ENCODE results near the gene MICB.

Gene MICB

DNA sequence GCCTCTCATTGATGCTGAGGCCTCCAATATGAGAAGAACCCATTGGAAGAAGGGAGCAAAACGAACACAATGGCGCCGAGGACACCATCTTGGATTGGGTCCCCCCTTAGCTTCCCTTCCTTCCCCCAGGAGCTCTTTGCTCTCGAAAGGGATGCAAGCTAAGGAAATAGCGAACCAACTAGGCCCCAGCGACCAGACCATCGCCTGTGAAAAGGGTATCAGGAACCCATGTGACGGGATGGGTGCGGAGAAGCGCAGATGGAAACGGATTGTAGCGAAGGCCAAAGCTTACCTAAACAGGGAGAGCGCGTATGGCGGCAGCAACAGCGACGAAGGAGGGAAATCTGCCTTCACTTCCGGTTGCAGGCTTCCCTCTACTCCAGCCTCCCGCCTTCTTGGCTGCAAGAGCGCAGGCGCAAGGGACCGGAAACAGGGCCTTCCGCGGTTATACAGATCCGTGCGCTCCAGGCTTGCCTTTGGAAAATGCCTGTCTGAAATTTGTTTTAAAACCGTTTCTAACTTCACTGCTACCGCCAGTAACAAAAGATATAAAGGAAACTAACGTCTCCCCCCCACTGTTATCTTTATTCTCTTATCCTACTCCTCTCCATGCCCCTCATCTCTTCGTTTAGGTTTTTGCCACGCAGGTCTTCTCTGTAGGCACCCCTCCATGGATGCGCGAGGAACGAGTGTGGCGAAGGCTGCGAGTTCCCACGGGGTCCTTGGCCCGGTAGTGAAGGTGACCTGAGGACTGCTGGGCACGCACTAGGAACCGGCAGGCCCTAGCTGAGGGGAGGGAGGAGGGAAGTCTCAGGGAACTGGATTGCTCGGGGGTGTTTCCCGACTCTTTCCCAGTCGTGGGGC is 43.9 kb downstream of the MICB start, which contains the start of gene DDX39B:
Gene DDX39B (minus strand): TSS at position 346 of the 864 bp plus-strand sequence. CDS start 1,471 bp downstream, outside the sequence.
- DNase-seq = peak; percentile 96

DNA sequence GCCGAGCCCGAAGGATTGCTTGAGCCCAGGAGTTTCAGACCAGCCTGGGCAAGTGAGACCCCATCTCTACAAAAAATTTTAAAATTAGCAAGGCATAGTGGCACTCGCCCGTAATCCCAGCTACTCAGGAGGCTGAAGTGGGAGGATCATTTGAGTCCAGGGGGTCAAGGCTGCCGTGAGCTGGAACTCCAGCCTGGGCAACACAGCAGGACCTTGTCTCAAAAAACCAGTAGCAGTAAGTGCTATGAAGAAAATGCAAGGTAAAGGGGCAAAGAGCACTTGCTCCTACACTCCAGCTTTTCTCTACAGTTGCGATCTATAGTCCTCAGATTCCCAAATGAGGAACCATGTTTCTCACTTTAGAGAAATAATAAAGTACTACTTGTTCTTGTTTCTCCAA is 45.7 kb downstream of the MICB start:
- DNase-seq = no peak

DNA sequence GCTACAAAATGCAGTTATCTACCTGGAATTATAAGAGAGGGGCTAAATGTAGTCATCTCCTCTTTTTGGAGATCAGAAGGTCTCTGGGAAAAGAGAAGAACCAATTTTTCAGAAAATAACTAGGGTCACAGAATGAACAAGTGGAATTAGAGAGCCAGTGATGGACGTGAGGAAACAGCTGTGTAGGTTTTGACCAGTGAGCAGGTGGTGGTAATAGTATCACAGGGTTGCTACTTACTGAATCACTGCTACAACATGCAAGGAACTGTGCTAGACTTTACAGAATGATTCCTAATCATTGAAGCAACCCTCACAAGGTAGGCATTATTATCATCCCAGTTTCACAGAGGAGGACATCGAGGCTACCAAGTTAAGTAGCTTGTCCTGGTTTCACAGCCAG is 46.7 kb downstream of the MICB start:
- DNase-seq = no peak

DNA sequence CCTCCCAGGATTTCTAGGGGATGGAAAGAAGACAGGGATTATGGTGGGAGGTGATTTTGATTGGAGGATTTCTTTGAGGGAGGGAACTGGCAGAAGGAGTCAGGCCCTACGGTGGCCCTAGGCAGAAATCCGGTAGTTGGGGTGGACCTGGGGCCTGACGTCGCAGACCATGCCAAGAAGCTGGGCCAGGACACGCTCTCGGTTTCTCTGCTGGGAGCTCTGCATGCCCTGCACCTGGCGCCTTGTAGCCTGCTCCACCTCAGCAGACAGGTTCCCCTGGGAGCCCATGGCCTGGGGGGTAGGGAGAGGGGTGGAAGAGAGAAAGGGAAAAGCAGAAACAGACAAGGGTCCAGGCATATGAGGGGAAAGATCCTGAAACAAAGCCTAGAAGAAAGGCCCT is 47.3 kb downstream of the MICB start:
- DNase-seq = no peak

DNA sequence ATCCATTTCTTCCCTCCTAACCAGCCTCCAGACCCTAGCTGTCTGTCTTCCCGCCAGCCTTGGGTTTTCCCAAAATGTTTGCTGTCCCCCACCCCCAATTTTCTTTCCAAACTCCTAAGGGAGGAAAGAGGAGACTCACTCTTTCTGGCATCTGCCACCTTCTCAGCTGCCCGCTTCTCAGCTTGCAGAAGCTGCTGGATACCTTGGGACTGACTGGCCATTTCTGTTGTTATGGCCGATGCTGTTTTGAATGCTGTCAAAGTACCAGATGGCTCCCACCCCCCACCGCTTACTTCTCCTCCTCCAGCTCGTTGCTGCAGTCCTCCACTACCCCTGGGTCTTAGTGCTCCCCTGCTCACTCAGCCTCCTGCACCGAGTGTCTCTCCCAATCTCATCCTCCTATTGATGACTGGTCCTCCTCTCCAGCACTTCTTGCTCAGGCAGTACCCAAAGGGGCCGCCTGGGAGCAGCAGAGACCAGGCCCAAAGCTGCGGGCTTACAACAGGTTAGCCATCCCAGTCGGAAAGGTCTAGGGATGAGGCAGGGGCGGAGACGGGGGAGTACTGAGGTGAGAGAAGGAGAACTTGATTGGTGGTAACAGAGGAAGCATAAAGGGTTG is 48.5 kb downstream of the MICB start, which contains the start of gene ATP6V1G2:
Gene ATP6V1G2 (minus strand): TSS at position 270 of the 619 bp plus-strand sequence. CDS start 49 bp downstream, at position 221.
- DNase-seq = peak; percentile 91

DNA sequence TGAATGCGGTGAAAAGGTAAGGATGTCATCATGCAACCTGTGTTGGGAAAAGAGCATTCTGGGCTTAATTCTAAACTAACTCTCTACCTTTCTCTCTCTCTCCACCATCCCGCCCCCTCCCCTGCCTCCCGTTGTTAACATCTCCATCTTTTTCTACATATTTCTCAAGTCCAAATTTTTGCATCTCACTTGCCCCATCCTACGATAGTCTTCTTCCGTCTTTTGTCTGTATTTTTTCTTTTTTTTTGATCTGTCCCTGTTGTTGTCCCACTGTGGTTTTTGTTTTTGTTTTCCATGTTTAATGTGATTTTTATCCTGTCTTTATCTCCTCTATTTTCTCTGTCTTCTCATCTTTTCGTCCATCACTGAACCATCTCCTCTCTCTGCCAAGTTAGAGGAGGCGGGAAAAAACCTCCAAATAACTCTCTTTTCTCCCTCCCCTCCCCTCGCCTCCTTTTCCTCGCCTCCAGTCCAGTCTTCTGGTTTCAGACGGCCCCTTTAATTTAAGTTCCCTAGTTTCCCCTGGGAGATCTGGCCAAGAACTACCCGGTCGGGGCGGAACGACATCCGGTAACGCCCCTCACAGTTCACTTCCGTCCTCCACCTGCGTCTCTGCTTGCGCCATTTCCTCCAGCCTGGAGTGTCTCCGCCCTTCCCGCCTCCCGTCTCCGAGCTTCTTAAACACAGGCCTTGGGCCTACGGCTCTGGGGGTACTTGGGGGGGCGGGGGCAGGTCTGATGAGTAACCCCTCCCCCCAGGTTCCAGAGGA is 49.2 kb downstream of the MICB start, which contains the start of gene NFKBIL1:
Gene NFKBIL1 (plus strand): TSS at position 651 of the 769 bp plus-strand sequence. CDS start 87 bp downstream, at position 738.
- peak; percentile 93 for DNase-seq

DNA sequence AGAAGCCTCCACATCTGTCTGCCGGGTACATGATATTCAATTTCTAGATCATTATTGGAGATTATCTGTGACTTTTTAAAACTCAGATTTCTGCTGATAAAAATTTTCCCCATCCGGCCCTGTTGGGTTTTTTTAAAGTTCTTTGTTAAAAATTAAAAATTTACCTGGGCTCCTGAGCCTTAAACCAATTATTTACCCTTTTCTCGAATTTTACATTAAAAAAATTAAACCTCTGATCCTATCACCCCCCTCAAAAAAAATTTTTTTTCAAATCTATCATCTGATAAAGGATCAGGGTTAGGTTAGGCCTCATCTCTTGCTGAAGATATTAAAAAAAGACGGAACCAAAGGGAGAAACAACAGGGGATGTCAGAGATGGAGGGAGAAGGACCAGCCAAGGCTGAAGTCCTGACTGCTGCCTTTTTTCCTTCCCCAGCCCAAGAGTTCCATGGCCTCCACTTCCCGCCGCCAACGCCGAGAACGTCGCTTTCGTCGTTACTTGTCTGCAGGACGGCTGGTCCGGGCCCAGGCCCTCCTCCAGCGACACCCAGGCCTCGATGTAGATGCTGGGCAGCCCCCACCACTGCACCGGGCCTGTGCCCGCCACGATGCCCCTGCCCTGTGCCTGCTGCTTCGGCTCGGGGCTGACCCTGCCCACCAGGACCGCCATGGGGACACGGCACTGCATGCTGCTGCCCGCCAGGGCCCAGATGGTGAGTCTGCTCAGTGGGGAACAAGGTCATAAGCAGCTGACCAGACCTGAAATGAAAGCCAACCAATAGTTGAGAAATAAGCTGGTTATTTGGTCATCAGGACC is 50.0 kb downstream of the MICB start:
- DNase-seq = no peak

DNA sequence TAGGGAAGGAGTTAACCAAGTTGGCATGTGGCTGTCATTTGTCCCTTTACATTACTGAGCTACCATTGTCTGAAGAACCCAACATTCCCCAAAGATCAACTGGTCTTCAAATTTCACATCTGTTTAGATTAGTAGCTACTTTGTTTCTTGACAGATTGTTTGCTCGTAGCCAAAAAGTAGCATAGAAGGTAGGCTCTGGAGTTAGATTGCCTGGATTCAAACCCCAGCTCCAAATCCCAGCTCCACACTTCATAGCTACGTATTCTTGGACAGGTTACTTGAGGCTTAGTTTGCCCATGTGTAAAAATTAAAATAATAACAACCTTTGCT is 50.6 kb downstream of the MICB start:
- no peak for DNase-seq

DNA sequence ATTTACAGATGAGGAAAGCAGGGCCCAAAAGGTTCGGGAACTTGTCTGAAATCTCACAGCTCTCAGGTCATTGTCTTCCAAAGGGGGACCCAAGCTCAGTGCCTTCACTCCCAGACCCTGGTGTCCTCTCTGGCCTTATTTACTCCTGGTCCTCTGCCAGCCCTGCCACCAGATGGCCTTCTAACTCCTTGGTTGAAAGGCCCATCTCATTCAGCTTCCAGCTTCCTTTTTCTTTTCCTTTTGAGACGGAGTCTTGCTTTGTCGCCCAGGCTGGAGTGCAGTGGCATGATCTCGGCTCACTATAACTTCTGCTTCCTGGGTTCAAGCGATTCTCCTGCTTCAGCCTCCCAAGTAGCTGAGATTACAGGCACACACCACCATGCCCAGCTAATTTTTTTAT is 53.4 kb downstream of the MICB start:
- DNase-seq = peak; percentile 77

DNA sequence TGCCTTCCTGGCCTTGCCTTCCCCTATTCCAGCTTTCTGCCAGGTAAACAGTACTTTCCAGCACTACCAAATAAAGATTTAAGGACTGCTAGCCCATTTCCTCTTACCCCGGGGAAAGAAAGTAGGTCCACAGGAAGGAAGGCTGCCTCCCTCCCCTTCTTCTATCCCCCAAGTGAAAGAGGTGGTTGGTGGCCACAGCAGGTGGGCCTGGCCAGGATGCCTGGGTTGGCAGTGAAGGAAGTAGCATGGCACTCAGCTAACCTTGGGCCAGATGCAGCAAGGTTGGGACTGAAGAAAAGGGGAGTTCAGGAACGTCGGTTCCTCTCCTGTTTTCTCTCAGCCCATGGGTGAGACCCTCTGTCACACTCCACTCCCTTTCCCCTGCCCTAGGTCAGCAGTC is 58.4 kb downstream of the MICB start:
- no peak for DNase-seq

DNA sequence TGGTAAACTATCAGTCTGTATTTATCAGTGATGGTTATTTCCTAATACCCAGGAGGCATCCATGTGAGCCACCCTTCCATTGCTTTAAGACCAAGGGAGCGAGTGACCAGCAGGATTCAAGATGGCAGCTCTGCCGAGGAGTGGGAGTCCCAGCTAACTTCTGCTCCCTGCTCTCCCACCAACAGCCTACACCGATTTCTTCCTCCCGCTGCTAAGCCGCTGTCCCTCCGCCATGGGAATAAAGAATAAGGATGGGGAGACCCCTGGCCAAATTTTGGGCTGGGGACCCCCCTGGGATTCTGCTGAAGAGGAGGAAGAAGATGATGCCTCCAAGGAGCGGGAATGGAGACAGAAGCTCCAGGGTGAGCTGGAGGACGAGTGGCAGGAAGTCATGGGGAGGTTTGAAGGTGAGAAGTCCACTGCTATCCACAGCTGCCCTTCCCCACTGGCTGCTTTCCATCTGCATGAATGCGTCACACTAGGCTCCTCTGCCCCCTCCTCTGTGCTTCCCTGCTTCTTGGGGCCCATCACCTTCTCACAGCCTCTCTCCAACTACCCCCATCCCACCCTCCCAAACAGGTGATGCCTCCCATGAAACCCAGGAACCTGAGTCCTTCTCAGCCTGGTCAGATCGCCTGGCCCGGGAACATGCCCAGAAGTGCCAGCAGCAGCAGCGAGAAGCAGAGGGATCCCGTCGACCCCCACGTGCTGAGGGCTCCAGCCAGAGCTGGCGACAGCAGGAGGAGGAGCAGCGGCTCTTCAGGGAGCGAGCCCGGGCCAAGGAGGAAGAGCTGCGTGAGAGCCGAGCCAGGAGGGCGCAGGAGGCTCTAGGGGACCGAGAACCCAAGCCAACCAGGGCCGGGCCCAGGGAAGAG is 59.7 kb downstream of the MICB start:
- no peak for DNase-seq

DNA sequence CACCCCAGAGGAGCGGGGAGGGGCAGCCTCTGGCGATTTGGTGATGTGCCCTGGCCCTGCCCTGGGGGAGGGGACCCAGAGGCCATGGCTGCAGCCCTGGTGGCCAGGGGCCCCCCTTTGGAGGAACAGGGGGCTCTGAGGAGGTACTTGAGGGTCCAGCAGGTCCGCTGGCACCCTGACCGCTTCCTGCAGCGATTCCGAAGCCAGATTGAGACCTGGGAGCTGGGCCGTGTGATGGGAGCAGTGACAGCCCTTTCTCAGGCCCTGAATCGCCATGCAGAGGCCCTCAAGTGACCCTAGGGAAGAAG is 60.3 kb downstream of the MICB start:
- DNase-seq = no peak

DNA sequence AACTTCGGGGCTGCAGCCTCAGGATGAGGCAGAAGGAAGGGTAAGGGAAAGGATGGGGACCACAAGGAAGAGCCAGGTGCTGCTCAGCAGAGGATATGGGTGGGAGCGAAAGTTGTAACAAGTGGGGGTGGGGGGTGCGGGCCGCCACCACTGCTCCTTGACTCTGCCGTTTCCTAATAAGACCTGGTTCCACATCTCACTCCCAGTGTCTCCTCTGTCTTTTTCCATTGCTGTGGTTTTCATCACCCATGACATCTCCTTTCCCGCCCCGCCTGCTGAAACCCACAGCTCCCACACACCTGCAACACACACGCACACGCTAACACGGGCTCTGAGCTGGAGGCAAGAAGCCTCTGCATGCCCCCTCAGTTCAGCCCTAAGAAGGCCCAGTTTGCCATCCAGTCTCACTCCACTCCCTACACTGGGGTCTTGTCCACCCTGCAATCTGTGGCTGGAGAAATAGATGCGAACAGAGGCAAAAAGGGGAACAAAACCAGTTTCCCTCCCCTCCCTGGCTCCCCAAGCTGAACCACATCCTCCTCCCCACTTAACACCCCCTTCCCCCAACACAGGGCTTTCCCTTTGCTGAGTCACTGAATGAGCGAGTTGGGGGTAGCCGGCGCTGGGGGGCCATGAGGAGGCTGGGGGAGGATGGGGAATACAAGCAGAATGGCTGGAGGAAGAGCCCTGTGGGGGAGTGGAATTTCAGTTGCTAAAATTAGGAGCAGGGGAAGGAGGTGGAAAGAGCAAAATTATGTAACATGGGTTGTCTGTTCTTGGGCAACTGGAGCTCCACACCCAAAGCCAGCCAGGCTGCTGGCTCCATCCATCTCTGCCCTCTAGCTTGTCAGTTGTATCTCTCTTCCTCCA is 60.9 kb downstream of the MICB start:
- DNase-seq = peak; percentile 80

DNA sequence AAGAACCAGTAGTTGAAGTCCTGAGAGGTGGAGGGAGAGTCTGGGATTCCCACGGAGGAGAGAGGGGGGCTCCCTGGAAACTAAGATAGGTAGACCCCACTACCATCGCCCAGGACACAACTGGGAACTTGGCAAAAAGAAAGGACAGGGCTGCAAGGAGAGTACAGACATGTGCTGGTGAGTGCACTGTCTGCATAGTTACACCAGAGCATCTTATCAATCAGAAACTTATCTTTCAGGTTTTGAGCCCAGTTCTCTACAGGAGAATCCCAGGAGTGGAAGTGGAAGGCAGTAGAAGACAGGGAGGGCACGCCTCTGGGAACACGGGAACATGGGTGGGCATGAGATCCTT is 61.6 kb downstream of the MICB start:
- DNase-seq = no peak

DNA sequence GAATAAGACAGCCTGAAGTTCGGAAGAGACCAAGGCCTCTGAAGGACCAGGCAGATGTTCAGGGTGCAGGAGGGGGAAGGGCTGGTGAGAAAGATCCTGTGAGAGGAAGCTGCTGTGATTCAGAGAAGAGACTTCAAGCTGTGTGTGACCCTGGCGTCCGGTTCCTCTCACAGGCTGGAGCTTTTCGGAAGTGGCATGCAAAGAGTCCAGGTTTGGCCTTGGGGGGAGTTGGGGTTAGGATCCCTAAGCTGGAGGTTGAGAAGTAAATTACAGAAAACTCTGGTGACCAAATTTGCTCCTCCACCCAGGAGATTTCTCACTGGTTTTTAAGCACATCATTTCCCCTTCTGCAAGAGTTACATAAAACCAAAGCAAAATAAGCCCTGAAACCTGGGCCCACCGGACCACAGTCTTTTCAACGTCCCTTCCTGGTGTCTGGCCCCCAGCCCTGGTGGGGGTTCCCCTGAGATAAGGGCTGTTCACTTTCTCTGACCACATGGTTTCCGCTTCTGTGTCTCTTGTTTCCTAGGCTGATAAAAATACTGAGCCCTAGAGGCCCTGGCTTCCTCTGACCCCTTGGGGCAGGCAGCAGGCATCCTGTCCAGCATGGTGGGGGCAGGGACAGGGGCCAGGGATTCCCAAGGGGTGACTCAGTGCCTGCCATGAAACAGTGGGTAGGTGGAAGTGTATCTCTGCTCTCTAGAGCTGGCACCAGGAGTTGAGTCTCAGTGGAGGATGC is 62.2 kb downstream of the MICB start:
- peak; percentile 56 for DNase-seq

DNA sequence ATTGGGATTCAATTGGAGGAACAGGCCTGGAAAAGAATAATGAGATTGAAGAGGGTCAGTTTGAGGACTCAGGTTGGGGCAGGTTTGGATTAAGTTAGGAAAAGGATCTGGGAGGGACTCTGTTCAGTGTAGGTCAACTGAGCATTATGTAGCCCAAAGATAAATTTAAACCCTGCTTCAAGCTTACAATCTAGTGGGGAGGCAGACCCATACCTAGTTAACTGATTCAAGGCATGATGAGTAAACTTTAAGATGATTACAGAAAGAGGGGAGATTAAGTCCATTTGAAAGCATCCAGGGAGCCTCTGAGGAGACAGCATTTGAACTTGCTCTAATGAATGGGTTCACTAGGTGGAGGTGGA is 62.7 kb downstream of the MICB start:
- no peak for DNase-seq
